Activated CD4-positive, alpha-beta T cell treated with anti-CD3 and anti-CD28 coated beads, Interleukin-2, Interleukin-4, amounts not matched to agents 100 ng/mL and 50 ng/mL, durations not matched to agents 16 hours and 8 hours (primary cell): ENCODE data around the gene MRPS34.

Experiments used
- DNase-seq: peaks from one replicate; pipeline ENCODE4 v3.0.0-alpha.2; 2020; ENCODE audit warnings: low spot score

MRPS34 gene

DNA sequence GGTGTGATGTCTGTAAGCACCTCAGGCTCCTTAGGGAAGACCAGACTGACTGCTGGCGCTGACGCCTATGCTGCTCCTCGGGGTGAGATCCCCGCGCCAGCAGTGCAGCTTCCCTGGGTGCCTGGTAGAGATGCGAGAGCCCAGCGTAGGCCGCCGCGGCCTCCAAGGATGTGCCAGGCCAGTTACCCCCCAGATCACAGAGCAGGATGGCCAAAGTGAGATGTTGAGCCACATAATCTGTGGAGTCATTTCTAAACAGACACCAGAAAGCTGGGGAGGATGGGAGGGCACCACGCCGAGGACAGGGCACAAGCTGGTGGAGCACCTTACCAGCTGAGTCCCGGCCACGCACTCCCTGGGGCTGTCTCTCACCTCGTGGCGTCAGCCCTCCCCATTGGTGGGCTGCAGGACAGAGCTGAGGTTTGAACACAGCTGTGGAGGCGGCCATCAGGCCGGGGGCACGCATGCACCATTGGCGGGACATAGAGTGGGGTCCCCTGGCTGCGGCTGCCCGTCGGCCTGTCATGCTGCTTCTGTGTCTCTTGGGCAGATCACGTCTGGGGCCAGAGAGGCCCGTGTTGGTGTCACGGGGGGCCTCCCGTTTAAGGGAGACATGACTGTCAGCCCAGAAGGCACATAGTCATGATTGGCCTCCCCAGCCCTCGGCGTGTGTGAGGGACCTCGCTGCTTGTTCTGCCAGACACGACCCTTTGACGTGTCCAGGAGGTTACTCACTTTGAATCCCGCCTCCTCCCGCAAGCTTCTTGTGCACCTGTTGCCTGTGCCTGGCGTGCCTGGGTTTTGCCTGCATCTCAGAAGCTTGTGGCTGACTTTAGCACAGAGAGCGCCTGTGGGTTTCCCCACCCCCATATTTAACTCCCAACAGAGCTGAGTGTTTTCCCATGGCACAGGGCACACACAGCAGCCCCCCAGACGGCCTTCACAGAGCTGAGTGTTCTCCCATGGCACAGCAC is 45.0 kb downstream of the MRPS34 start:
- no peak for DNase-seq

DNA sequence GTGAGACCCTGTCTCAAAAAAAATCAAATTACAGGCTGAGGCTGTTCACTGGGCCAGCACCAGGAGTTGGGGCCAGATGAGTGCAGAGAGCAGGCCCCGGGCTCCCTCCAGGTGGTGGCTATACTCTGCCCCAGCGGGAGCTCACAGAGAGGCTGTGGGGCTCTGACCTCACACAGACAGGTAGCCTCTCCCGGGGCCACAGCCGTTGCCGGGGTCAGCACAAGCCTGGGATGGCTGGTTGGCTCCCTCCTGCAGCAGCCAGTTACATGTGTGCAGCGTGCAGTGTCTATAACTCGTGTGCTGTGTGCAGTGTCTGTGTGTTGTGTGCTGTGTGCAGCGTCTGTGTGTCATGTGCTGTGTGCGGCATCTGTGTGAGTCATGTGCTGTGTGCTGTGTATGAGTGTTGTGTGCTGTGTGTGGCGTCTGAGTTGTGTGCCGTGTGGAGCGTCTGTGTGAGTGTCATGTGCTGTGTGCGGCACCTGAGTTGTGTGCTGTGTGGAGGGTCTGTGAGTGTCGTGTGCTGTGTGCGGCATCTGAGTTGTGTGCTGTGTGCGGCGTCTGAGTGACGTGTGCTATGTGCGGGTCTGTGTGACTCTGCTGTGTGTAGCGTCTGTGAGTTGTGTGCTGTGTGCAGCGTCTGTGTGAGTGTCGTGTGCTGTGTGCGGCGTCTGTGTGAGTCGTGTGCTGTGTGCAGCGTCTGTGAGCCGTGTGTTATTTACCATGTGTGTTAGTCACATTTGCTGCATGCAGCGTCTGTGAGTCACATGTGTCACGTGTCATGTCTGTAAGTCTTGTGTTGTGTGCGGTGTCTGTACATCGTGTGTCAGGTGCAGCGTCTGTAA is 46.1 kb downstream of the MRPS34 start:
- no peak for DNase-seq

DNA sequence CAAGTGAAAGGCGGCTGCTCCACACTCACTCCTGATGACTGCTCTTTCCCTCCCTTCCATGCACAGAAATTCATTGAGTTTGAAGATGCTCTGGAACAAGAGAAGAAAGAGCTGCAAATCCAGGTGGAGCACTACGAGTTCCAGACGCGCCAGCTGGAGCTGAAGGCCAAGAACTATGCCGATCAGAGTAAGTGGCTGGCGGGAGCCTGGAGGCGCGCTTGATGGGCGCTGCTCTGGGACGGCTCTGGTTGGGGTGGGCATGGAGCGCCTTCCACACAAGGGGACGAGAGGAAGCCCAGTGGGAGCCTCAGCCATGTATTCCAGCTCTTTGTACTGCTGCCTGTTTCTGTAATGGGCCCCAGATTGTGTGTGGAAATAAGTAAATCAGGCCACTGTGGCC is 48.4 kb downstream of the MRPS34 start:
- no peak for DNase-seq

DNA sequence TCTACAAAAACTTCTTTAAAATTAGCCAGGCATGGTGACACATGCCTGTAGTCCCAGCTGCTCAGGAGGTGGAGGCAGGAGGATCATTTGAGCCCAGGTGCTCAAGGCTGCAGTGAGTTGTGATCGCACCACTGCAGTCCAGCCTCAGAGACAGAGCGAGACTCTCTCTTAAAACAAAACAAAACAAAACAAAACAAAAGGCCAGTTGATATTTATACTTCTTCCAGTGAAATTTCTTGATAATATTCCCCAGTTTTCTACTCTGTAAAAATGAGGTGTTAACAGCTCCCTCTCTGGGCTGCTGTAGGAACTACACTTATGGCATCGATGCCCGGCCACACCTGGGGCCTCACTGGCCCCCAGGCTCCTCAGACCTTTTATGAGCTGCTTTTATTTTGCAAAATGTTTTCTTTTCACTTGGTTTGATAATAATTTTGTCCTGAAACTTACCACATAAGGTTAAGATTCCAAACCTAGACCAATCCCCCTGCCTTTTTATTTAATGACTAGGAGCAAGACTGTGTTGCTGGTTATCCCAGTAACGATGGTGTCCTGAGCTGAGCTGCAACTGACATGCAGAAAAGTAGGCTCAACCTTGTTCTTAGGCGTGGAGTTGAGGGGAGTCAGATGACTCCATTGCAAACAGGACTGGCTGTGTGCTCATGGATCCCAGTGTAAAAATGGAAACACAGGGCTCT is 49.3 kb downstream of the MRPS34 start:
- peak; percentile 31 for DNase-seq
